Parathyroid adenoma (tissue), 2 donors: ENCODE results near the gene RPL21.

ENCODE experiments used
- H2AFZ ChIP-seq: fragments of 300-600 bp; sonication (generic); one replicate; pipeline ENCODE4 v1.7.0; 2017; ENCODE audit warnings: antibody characterized with exemption, mild to moderate bottlenecking
- H3K27ac ChIP-seq: fragments of 300-600 bp; sonication (generic); one replicate; pipeline ENCODE4 v1.7.0; 2017
- H3K27me3 ChIP-seq: fragments of 300-600 bp; sonication (generic); one replicate; pipeline ENCODE4 v1.7.0; 2017; ENCODE audit warnings: low read length; ENCODE audit not compliant: control insufficient read depth, insufficient read depth
- H3K36me3 ChIP-seq: fragments of 300-600 bp; sonication (generic); one replicate; pipeline ENCODE4 v1.7.0; 2017; ENCODE audit warnings: low read length; ENCODE audit not compliant: control insufficient read depth, insufficient read depth
- H3K4me1 ChIP-seq: fragments of 300-600 bp; sonication (generic); one replicate; pipeline ENCODE4 v1.7.0; 2017; ENCODE audit warnings: control low read depth
- H3K4me2 ChIP-seq: fragments of 300-600 bp; sonication (generic); one replicate; pipeline ENCODE4 v1.7.0; 2017; ENCODE audit warnings: low read length
- H3K4me3 ChIP-seq: fragments of 300-600 bp; sonication (generic); one replicate; pipeline ENCODE4 v1.7.0; 2017; ENCODE audit warnings: low read depth, low read length
- H3K79me2 ChIP-seq: fragments of 300-600 bp; sonication (generic); one replicate; pipeline ENCODE4 v1.7.0; 2017; ENCODE audit warnings: control low read depth
- H3K9ac ChIP-seq: fragments of 300-600 bp; sonication (generic); one replicate; pipeline ENCODE4 v1.7.0; 2017; ENCODE audit warnings: mild to moderate bottlenecking
- H3K9me3 ChIP-seq: fragments of 300-600 bp; sonication (generic); one replicate; pipeline ENCODE4 v1.7.0; 2017; ENCODE audit warnings: low read length; ENCODE audit not compliant: control insufficient read depth
- TF ChIP-seq, protein P1 (sequence below): fragments of 300-600 bp; sonication (generic); IDR thresholded peaks from one replicate; pipeline ENCODE4 v1.7.0; 2017; ENCODE audit warnings: antibody characterized with exemption, mild to moderate bottlenecking
- donor health status: primary hyperparathyroidism.

Gene RPL21

DNA sequence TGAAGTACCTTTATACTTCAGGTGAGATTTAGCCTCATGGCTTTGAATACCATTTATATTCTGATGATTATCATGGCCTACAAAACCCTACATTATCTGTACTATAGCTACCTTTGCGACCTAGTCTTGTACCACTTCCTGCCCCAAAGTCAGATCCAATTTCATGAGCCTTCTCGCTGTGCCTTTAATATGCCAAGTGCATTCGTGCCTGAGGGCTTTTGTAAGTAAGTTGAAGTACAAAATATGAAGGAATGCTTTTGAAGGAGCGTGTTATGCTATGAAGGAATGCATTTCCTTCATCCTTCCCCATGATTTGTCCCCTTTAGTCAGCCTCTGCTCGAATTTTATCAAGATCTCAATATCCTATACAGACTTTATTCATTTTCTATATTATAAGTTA is 10.0 kb downstream of the RPL21 start:
- H3K4me3 ChIP-seq, result no peak overlapping the region
- no peak overlapping the region for H3K27ac ChIP-seq
- H3K27me3 ChIP-seq, result no peaks in the 10 kb centered on the region
- no peaks in the 10 kb centered on the region for H3K4me1 ChIP-seq
- H3K9ac ChIP-seq, result no peak overlapping the region
- no peaks in the 10 kb centered on the region for H3K36me3 ChIP-seq
- H3K4me2 ChIP-seq, result no peak overlapping the region
- H2AFZ ChIP-seq, result no peak overlapping the region
- TF ChIP-seq, protein P1, sequence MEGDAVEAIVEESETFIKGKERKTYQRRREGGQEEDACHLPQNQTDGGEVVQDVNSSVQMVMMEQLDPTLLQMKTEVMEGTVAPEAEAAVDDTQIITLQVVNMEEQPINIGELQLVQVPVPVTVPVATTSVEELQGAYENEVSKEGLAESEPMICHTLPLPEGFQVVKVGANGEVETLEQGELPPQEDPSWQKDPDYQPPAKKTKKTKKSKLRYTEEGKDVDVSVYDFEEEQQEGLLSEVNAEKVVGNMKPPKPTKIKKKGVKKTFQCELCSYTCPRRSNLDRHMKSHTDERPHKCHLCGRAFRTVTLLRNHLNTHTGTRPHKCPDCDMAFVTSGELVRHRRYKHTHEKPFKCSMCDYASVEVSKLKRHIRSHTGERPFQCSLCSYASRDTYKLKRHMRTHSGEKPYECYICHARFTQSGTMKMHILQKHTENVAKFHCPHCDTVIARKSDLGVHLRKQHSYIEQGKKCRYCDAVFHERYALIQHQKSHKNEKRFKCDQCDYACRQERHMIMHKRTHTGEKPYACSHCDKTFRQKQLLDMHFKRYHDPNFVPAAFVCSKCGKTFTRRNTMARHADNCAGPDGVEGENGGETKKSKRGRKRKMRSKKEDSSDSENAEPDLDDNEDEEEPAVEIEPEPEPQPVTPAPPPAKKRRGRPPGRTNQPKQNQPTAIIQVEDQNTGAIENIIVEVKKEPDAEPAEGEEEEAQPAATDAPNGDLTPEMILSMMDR, result no peak
- no peaks in the 10 kb centered on the region for H3K79me2 ChIP-seq
- H3K9me3 ChIP-seq, result no peaks in the 10 kb centered on the region

DNA sequence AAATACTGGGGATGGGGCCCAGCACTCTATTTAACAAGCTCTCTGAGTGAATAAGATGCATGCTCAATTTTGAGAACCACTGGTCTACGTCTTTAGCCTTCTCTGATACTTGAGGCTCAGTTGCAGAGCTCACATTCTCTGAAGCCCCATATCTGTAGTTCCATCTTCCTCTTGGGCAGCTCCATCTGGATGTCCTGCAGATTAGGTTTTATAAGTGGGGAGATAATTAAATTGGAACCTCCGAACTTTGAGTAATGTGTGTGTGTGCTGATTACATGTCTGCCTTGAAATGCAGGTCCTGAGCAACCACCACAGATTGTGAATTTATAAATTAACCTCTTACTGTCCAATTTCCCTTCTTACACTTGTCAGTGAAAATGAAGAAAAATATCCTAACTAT is 12.1 kb downstream of the RPL21 start:
- Histone ChIP-seq H3K27ac (no peak overlapping the region), H3K9me3 (no peaks in the 10 kb centered on the region), H3K4me1 (no peaks in the 10 kb centered on the region), H3K27me3 (no peaks in the 10 kb centered on the region), H3K4me3 (no peak overlapping the region), H3K4me2 (no peak overlapping the region), H3K36me3 (no peaks in the 10 kb centered on the region), H3K9ac (no peak overlapping the region), H3K79me2 (no peaks in the 10 kb centered on the region), H2AFZ (no peak overlapping the region)
- TF ChIP-seq, protein P1, result no peak

DNA sequence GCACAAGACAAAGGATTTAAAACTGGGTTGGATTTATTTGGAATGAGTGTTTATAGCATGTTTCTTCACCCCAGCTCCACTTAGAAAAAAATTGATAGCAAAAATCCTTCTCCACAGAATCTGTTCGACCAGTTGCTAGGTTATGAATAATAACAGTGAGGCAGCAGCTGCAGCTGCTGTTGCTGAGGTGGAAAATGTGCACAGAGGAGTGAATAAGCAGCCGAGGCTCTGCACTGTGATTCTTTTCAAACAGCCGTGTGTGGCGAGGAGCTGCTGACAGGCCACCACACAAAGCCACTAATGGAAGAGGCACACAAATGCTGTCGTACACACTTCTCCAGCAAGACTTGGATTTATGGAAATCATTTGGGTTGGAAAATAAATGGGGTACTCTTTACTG is 12.8 kb downstream of the RPL21 start:
- Histone ChIP-seq H3K36me3 (no peaks in the 10 kb centered on the region), H3K4me2 (no peak overlapping the region), H3K9me3 (no peaks in the 10 kb centered on the region), H3K4me1 (no peaks in the 10 kb centered on the region), H2AFZ (no peak overlapping the region), H3K27ac (no peak overlapping the region), H3K4me3 (no peak overlapping the region), H3K27me3 (no peaks in the 10 kb centered on the region), H3K9ac (no peak overlapping the region), H3K79me2 (no peaks in the 10 kb centered on the region)
- TF ChIP-seq, protein P1, result no peak

DNA sequence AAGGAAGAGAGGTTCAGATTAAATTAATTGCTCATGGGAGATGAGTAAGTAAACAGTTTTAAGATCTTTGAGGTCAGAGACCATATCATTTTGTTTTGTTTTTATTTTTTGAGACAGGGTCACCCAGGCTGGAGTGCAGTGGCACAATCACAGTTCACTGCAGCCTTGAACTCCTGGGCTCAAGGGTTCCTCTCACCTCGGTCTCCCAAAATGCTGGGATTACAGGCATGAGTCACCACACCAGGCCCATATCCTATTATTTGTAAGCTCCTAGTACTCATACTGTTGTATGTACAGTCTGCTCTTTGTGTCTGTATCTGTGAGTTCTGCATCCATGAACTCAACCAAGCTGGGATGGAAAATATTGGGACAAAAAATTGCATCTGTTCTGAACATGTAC is 13.3 kb downstream of the RPL21 start:
- Histone ChIP-seq H3K27ac (no peak overlapping the region), H3K4me2 (no peak overlapping the region), H3K79me2 (no peaks in the 10 kb centered on the region), H3K27me3 (no peaks in the 10 kb centered on the region), H3K9me3 (no peaks in the 10 kb centered on the region), H2AFZ (no peak overlapping the region), H3K4me3 (no peak overlapping the region), H3K36me3 (no peaks in the 10 kb centered on the region), H3K4me1 (no peaks in the 10 kb centered on the region), H3K9ac (no peak overlapping the region)
- TF ChIP-seq, protein P1, result no peak

DNA sequence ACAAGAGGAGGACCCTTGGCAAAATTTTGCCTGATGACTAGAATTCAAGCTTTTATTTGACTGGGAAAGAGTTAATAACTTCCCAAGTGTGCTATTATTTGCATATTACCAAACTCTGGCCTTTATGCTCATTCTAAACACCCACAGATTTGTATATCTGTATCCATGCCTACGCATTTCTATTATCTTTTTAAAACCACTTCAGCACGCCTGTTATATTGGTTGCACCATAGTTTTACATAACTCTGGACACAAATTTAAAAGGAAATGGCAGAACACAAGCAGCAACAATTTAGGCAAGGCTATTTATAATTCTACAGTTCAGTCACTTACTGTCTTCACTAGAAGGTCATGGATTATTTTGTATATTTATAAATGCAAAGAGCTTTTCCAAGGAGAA is 15.6 kb downstream of the RPL21 start:
- H3K9me3 ChIP-seq, result no peaks in the 10 kb centered on the region
- no peak overlapping the region for H3K27ac ChIP-seq
- H3K79me2 ChIP-seq, result no peaks in the 10 kb centered on the region
- H3K4me1 ChIP-seq, result no peaks in the 10 kb centered on the region
- no peaks in the 10 kb centered on the region for H3K36me3 ChIP-seq
- no peak overlapping the region for H2AFZ ChIP-seq
- no peaks in the 10 kb centered on the region for H3K27me3 ChIP-seq
- TF ChIP-seq, protein P1, result no peak
- no peak overlapping the region for H3K4me2 ChIP-seq
- no peak overlapping the region for H3K9ac ChIP-seq
- no peak overlapping the region for H3K4me3 ChIP-seq
